H1 (cell line): ENCODE results near the gene PRDM2. TPM values are rescaled to one million over a fixed set of nuclear protein-coding genes. Genes with fewer than 3 reads are reported as not detected.

Experiments
- CTCF ChIA-PET: fragments of 300-600 bp; sonication (Branson Sonifier 250); formaldehyde crosslinking; loops from one replicate; lab custom pipeline; 2021; ENCODE audit not compliant: partially characterized antibody; lab: Charles Lee
- POLR2A ChIA-PET: fragments of 300-600 bp; sonication (Branson Sonifier 250); formaldehyde crosslinking; loops from one replicate; lab custom pipeline; 2021; ENCODE audit warnings: inconsistent platforms; ENCODE audit not compliant: partially characterized antibody; lab: Charles Lee
- DNase-seq, 2 experiments: peaks; one replicate each; pipeline versions ENCODE4 v3.0.0 to v3.0.0-alpha.2; 2010 to 2022; ENCODE audit warnings: low spot score in 2 of 2, low read depth in 1 of 2, mixed read lengths in 1 of 2
- FAIRE-seq: peaks from 2 replicates; lab custom pipeline; 2011; peaks lifted over from hg19 to GRCh38; lab: Jason Lieb, UNC
- H2AFZ ChIP-seq: 2 replicates; pipeline ENCODE4 v1.8.1; 2012; ENCODE audit warnings: low read length, inconsistent platforms
- H2AK5ac ChIP-seq: 2 replicates; pipeline ENCODE4 v1.6.1; 2013; ENCODE audit warnings: low read depth, low read length
- H2BK120ac ChIP-seq: replicated peaks from 2 replicates; pipeline ENCODE3; 2013; ENCODE audit warnings: low read depth, low read length, inconsistent platforms
- H2BK12ac ChIP-seq: 2 replicates; pipeline ENCODE4 v1.6.1; 2013; ENCODE audit warnings: low read depth, low read length
- H2BK15ac ChIP-seq: 2 replicates; pipeline ENCODE4 v1.6.1; 2013; ENCODE audit warnings: low read length
- H2BK20ac ChIP-seq: 2 replicates; pipeline ENCODE4 v1.6.1; 2013; ENCODE audit warnings: low read length
- H2BK5ac ChIP-seq: 2 replicates; pipeline ENCODE4 v1.6.1; 2013; ENCODE audit warnings: low read depth, low read length
- H3K14ac ChIP-seq: 2 replicates; pipeline ENCODE4 v1.6.1; 2013; ENCODE audit warnings: inconsistent platforms; ENCODE audit not compliant: insufficient read length
- H3K18ac ChIP-seq: 2 replicates; pipeline ENCODE4 v1.6.1; 2013; ENCODE audit warnings: low read length; ENCODE audit errors: extremely low read depth
- H3K23ac ChIP-seq: 2 replicates; pipeline ENCODE4 v1.6.1; 2013; ENCODE audit warnings: inconsistent platforms; ENCODE audit not compliant: insufficient read length
- H3K23me2 ChIP-seq: 2 replicates; pipeline ENCODE4 v1.6.1; 2013; ENCODE audit warnings: low read depth, low read length
- H3K27ac ChIP-seq: 2 replicates; pipeline ENCODE4 v1.6.1; 2011; ENCODE audit warnings: low read depth, low read length, inconsistent platforms
- H3K27me3 ChIP-seq, 4 experiments: replicated peaks in 1 of 4; 1 replicate in 1 of 4; 2 replicates in 3 of 4; pipeline versions ENCODE4 v1.6.1 to v1.8.1; 2011 to 2013; ENCODE audit warnings: low read length in 3 of 4, mild to moderate bottlenecking in 3 of 4, inconsistent platforms in 2 of 4, mixed read lengths in 2 of 4, moderate library complexity in 1 of 4; ENCODE audit not compliant: control insufficient read depth in 3 of 4, insufficient read depth in 3 of 4; ENCODE audit errors: extremely low read depth in 1 of 4
- H3K36me3 ChIP-seq, 4 experiments: 2 replicates each; pipeline versions ENCODE4 v1.6.1 to v1.8.1; 2011 to 2013; ENCODE audit warnings: mild to moderate bottlenecking in 4 of 4, low read length in 3 of 4, moderate library complexity in 2 of 4, control low read depth in 1 of 4, inconsistent platforms in 1 of 4; ENCODE audit not compliant: insufficient read depth in 4 of 4, control insufficient read depth in 2 of 4
- H3K4ac ChIP-seq: replicated peaks from 2 replicates; pipeline ENCODE3; 2013; ENCODE audit warnings: low read length, low read depth, mixed read lengths, inconsistent platforms; ENCODE audit not compliant: insufficient read length
- H3K4me1 ChIP-seq, 4 experiments: replicated peaks in 1 of 4; 1 replicate in 1 of 4; 2 replicates in 3 of 4; pipeline versions ENCODE4 v1.6.1 to v1.8.1; 2011 to 2013; ENCODE audit warnings: low read length in 3 of 4, inconsistent platforms in 2 of 4, mixed read lengths in 1 of 4; ENCODE audit not compliant: insufficient read depth in 4 of 4, control insufficient read depth in 3 of 4
- H3K4me2 ChIP-seq, 2 experiments: 2 replicates each; pipeline versions ENCODE4 v1.6.1 to v1.8.1; 2011 to 2013; ENCODE audit warnings: low read depth in 2 of 2, low read length in 2 of 2, control low read depth in 1 of 2, inconsistent platforms in 1 of 2, mild to moderate bottlenecking in 1 of 2; ENCODE audit not compliant: insufficient read depth in 1 of 2
- H3K4me3 ChIP-seq, 4 experiments: fragments of 200-600, 300-600 bp in 1 of 4; sonication (generic), shearing (Covaris generic), sonication (Bioruptor Twin) in 1 of 4; 2 replicates each; pipeline versions ENCODE4 v1.5.1 to v1.8.1; 2011 to 2016; ENCODE audit warnings: low read length in 4 of 4, low read depth in 3 of 4, control low read depth in 2 of 4, inconsistent platforms in 2 of 4, mild to moderate bottlenecking in 2 of 4, mixed read lengths in 1 of 4, moderate library complexity in 1 of 4; ENCODE audit not compliant: insufficient read depth in 2 of 4; ENCODE audit errors: extremely low read depth in 1 of 4
- H3K56ac ChIP-seq: replicated peaks from 2 replicates; pipeline ENCODE3; 2013; ENCODE audit warnings: low read depth, mild to moderate bottlenecking, mixed read lengths, low read length, inconsistent platforms; ENCODE audit not compliant: insufficient read length
- H3K79me1 ChIP-seq: 2 replicates; pipeline ENCODE4 v1.6.1; 2013; ENCODE audit warnings: low read depth, low read length, control low read depth
- H3K79me2 ChIP-seq, 2 experiments: 2 replicates each; pipeline versions ENCODE4 v1.6.1 to v1.8.1; 2012 to 2013; ENCODE audit warnings: low read length in 2 of 2, mild to moderate bottlenecking in 2 of 2, inconsistent platforms in 1 of 2; ENCODE audit not compliant: insufficient read depth in 2 of 2, control insufficient read depth in 1 of 2
- H3K9ac ChIP-seq, 4 experiments: replicated peaks in 1 of 4; 1 replicate in 1 of 4; 2 replicates in 3 of 4; pipeline versions ENCODE4 v1.6.1 to v1.8.1; 2011 to 2013; ENCODE audit warnings: low read depth in 3 of 4, low read length in 3 of 4, control low read depth in 2 of 4, mild to moderate bottlenecking in 2 of 4, moderate library complexity in 2 of 4, inconsistent platforms in 1 of 4; ENCODE audit errors: extremely low read depth in 1 of 4
- H3K9me3 ChIP-seq, 2 experiments: 2 replicates each; pipeline versions ENCODE4 v1.6.1 to v1.8.1; 2012 to 2013; ENCODE audit warnings: mild to moderate bottlenecking in 2 of 2, moderate library complexity in 2 of 2, control low read depth in 1 of 2, inconsistent platforms in 1 of 2, low read depth in 1 of 2, low read length in 1 of 2, mixed read lengths in 1 of 2; ENCODE audit not compliant: insufficient read depth in 2 of 2
- H4K20me1 ChIP-seq, 2 experiments: replicated peaks in 1 of 2; 2 replicates each; pipeline versions ENCODE3 to v1.8.1; 2011 to 2013; ENCODE audit warnings: inconsistent platforms in 2 of 2, low read length in 2 of 2, mild to moderate bottlenecking in 1 of 2; ENCODE audit not compliant: insufficient read depth in 2 of 2, control insufficient read depth in 1 of 2
- H4K5ac ChIP-seq: 2 replicates; pipeline ENCODE4 v1.6.1; 2013; ENCODE audit warnings: low read length, low read depth, mixed read lengths, inconsistent platforms; ENCODE audit not compliant: insufficient read length
- H4K8ac ChIP-seq: 2 replicates; pipeline ENCODE4 v1.8.0; 2013; ENCODE audit warnings: mild to moderate bottlenecking, moderate library complexity, low read length, inconsistent platforms; ENCODE audit not compliant: insufficient read depth; ENCODE audit errors: extremely low read depth
- H4K91ac ChIP-seq: replicated peaks from 2 replicates; pipeline ENCODE3; 2013; ENCODE audit warnings: low read length, mixed read lengths, inconsistent platforms; ENCODE audit not compliant: insufficient read length
- JUND ChIP-seq: IDR thresholded peaks from 2 replicates; pipeline ENCODE4 v1.6.1; 2011; ENCODE audit warnings: mild to moderate bottlenecking, improper control_type of control experiment, low read length
- KDM1A ChIP-seq: fragments of 200-600, 300-600 bp; sonication (generic); IDR thresholded peaks from 2 replicates; pipeline ENCODE4 v1.7.1; 2016; ENCODE audit warnings: mild to moderate bottlenecking, low read length, borderline replicate concordance
- TAF7 ChIP-seq: optimal IDR thresholded peaks from 2 replicates; pipeline ENCODE3; 2011; ENCODE audit warnings: low read depth, mild to moderate bottlenecking, inconsistent platforms, low read length, moderate library complexity, borderline replicate concordance
- WGBS, 2 experiments: shearing (Covaris generic) in 1 of 2; methylation state at CpG; one replicate each; pipeline versions ENCODE4 v1.1.6 to v1.1.7; 2013 to 2015; ENCODE audit warnings: low lambda C conversion rate in 2 of 2, mixed read lengths in 2 of 2, inconsistent platforms in 1 of 2, low coverage in 1 of 2, missing lambda C conversion rate in 1 of 2; ENCODE audit not compliant: insufficient replicate concordance in 2 of 2, insufficient coverage in 1 of 2, insufficient read length in 1 of 2; ENCODE audit errors: extremely low coverage in 1 of 2, missing lambda C conversion rate in 1 of 2; 5-methylcytosine and 5-hydroxymethylcytosine counted together
- polyA plus RNA-seq, 7 experiments: library from polyadenylated mRNA; depleted of rRNA in 3 of 7; stranded (reverse) in 5 of 7; unstranded in 2 of 7; fragments of >200 nt in 5 of 7; fragments of 200-250 nt in 2 of 7; gene quantifications; 1 replicate in 5 of 7; 2 replicates in 1 of 7; 4 replicates in 1 of 7; pipeline versions ENCODE4 v1.2.1 to v1.2.3, GENCODE V29; 2011 to 2013; ENCODE audit warnings: missing spikeins in 2 of 7, mixed read lengths in 2 of 7
- total RNA-seq: library from RNA; stranded (reverse); fragmentation: NEBNext Ultra II Directional; extraction: Animal tissue kit (Norgen Biotek cat#: 25700); gene quantifications from 2 replicates; pipeline ENCODE4 v1.2.1, GENCODE V29; 2021
- TF ChIP-seq, protein P1 (sequence below): IDR thresholded peaks from 2 replicates; pipeline ENCODE4 v1.6.1; 2012; ENCODE audit warnings: inconsistent platforms

PRDM2 gene
- total and polyA plus RNA-seq, 2 of the 8 experiments (the other 6 are each of a cell fraction or from before 2014, with no cell fraction given): 5.8 to 21.2 TPM

DNA sequence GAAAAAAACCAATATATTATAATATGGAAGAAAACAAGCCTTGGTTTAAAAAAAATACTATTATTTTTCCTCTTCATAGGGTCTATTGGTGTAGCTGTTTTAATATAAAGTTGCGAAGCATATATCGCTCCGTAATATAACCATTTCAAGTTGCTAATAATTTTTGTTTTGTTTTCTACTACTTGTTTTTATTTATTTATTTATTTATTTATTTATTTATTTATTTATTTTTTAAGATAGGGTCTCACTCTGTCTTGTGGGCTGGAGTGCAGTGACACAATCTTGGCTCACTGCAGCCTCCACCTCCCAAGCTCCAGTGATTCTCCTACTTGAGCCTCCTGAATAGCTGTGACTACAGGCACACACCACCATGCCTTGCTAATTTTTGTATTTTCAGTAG, 46.4 kb downstream of the PRDM2 start:
- no peak overlapping the region for H3K4ac ChIP-seq
- H4K91ac ChIP-seq: no peak overlapping the region
- no peak overlapping the region for H3K56ac ChIP-seq
- H2BK12ac ChIP-seq: no peak overlapping the region
- no peak overlapping the region for H2BK120ac ChIP-seq
- H2AK5ac ChIP-seq: no peak overlapping the region
- no peak overlapping the region for H2BK5ac ChIP-seq
- no peak overlapping the region for H3K4me3 ChIP-seq
- H3K14ac ChIP-seq: no peak overlapping the region
- FAIRE-seq: no peak
- CTCF ChIA-PET: interaction anchor here (0.7 to 1.9 kb wide), 3 partner anchors 19 to 79 kb away, joined by 3 to 5 read pairs (median 4); no protein-coding TSS in a partner anchor
- peaks cover 0 to 15% (median 5%) of the 10 kb centered on the region in 4 experiments; a peak in 4 of 7 replicates for H3K27me3 ChIP-seq
- 0 out of 2 replicates have a peak, but pooled peaks cover 6% of the 10 kb centered on the region for H3K23me2 ChIP-seq
- peaks cover 4 to 5% of the 10 kb centered on the region in 2 experiments for H4K20me1 ChIP-seq
- 96% methylated on average over 3 of the region's 3 CpGs; no CpG with 5 or more reads in 1 of the 2 experiments for WGBS, 2 experiments
- peaks cover 0 to 10% of the 10 kb centered on the region in 2 experiments; a peak in 2 of 4 replicates for H3K79me2 ChIP-seq
- DNase-seq: no peak
- no peak overlapping the region for H3K23ac ChIP-seq
- H3K9me3 ChIP-seq: no peaks in the 10 kb centered on the region
- no peak overlapping the region for H3K9ac ChIP-seq
- H2BK20ac ChIP-seq: no peak overlapping the region
- H4K5ac ChIP-seq: no peak overlapping the region
- H3K36me3 ChIP-seq: no peaks in the 10 kb centered on the region
- H3K79me1 ChIP-seq: no peaks in the 10 kb centered on the region
- no peak overlapping the region for H4K8ac ChIP-seq
- H3K18ac ChIP-seq: no peak overlapping the region
- POLR2A ChIA-PET: no interaction called here
- 0 out of 7 replicates have a peak, but pooled peaks cover 0 to 3% (median 0%) of the 10 kb centered on the region in 4 experiments for H3K4me1 ChIP-seq
- no peak overlapping the region for H3K4me2 ChIP-seq
- no peak overlapping the region for H3K27ac ChIP-seq
- H2BK15ac ChIP-seq: no peak overlapping the region
- H2AFZ ChIP-seq: no peak overlapping the region
- TF ChIP-seq KDM1A (no peak), JUND (no peak), TAF7 (no peak)
- TF ChIP-seq, protein P1, sequence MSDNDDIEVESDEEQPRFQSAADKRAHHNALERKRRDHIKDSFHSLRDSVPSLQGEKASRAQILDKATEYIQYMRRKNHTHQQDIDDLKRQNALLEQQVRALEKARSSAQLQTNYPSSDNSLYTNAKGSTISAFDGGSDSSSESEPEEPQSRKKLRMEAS: no peak
